OCI-LY7 (cell line): ENCODE data around the gene NPAS2. TPM values are rescaled to one million over a fixed set of nuclear protein-coding genes. Genes with fewer than 3 reads are reported as not detected.

Experiments
- BruUV-seq: library from RNA; stranded (reverse); fragments of 400-500 nt; replicated peaks from 2 replicates; lab custom pipeline; 2021; lab: Mats Ljungman, UMichigan
- CTCF ChIA-PET: fragments of 300-600 bp; sonication (Branson Sonifier 250); formaldehyde crosslinking; loops from one replicate; lab custom pipeline; 2022; ENCODE audit warnings: antibody characterized with exemption; ENCODE audit not compliant: unreplicated experiment; lab: Charles Lee
- POLR2A ChIA-PET: fragments of 300-600 bp; sonication (Branson Sonifier 250); formaldehyde crosslinking; loops from one replicate; lab custom pipeline; 2022; ENCODE audit warnings: antibody characterized with exemption; lab: Charles Lee
- DNase-seq: peaks from one replicate; pipeline ENCODE4 v3.0.0-alpha.2; 2015; ENCODE audit warnings: low spot score
- H2AFZ ChIP-seq: fragments of 200-600 bp; sonication (generic), shearing (Covaris generic); 2 replicates; pipeline ENCODE4 v1.6.1; 2014; ENCODE audit warnings: mild to moderate bottlenecking, antibody characterized with exemption, low read length, moderate library complexity
- H3K27ac ChIP-seq: fragments of 200-600 bp; sonication (generic); 2 replicates; pipeline ENCODE4 v1.5.1; 2014; ENCODE audit warnings: mixed run types, low read depth, mild to moderate bottlenecking, moderate library complexity, low read length, inconsistent platforms; ENCODE audit not compliant: poor library complexity, severe bottlenecking
- H3K36me3 ChIP-seq: fragments of 200-600 bp; sonication (generic); 2 replicates; pipeline ENCODE4 v1.6.1; 2014; ENCODE audit warnings: mild to moderate bottlenecking, antibody characterized with exemption, low read length, moderate library complexity, mixed read lengths; ENCODE audit not compliant: insufficient read depth
- H3K4me1 ChIP-seq: fragments of 200-600 bp; sonication (generic); 2 replicates; pipeline ENCODE4 v1.5.1; 2014; ENCODE audit warnings: mild to moderate bottlenecking, low read length; ENCODE audit not compliant: insufficient read depth, poor library complexity, severe bottlenecking
- H3K4me2 ChIP-seq: fragments of 200-600 bp; sonication (generic); 2 replicates; pipeline ENCODE4 v1.6.1; 2014; ENCODE audit warnings: mild to moderate bottlenecking, low read length
- H3K4me3 ChIP-seq: fragments of 200-600 bp; sonication (generic); 2 replicates; pipeline ENCODE4 v1.5.1; 2014; ENCODE audit warnings: mild to moderate bottlenecking, low read depth, low read length; ENCODE audit not compliant: poor library complexity, severe bottlenecking
- H3K79me2 ChIP-seq: fragments of 200-600 bp; sonication (generic); 2 replicates; pipeline ENCODE4 v1.6.1; 2016; ENCODE audit warnings: low read depth, mild to moderate bottlenecking, low read length, moderate library complexity, mixed read lengths; ENCODE audit not compliant: insufficient read depth
- H3K9me2 ChIP-seq: fragments of 200-600 bp; sonication (generic); 2 replicates; pipeline ENCODE4 v1.6.1; 2016; ENCODE audit warnings: mild to moderate bottlenecking, low read length, mixed read lengths; ENCODE audit not compliant: insufficient read depth
- H3K9me3 ChIP-seq: fragments of 200-600 bp; sonication (generic); 2 replicates; pipeline ENCODE4 v1.6.1; 2014; ENCODE audit warnings: mild to moderate bottlenecking, mixed run types, low read length, mixed read lengths
- H4K20me1 ChIP-seq: fragments of 200-600 bp; sonication (generic); 2 replicates; pipeline ENCODE4 v1.6.1; 2014; ENCODE audit warnings: mild to moderate bottlenecking, antibody characterized with exemption, low read length, moderate library complexity, mixed read lengths; ENCODE audit not compliant: insufficient read depth
- CTCF ChIP-seq: fragments of 200-600 bp; sonication (generic); conservative IDR thresholded peaks from 2 replicates; pipeline ENCODE4 v1.5.1; 2014; ENCODE audit warnings: mild to moderate bottlenecking, antibody characterized with exemption, low read length, moderate library complexity, mixed read lengths
- EZH2phosphoT487 ChIP-seq: fragments of 200-600 bp; sonication (generic); IDR thresholded peaks from 2 replicates; pipeline ENCODE4 v1.6.1; 2018; ENCODE audit warnings: low read depth, borderline replicate concordance, mild to moderate bottlenecking, mixed run types, antibody characterized with exemption, low read length, moderate library complexity, mixed read lengths
- intact Hi-C: fragments of 100-400 bp; cut with micrococcal nuclease; formaldehyde crosslinking; loops from one replicate; pipeline ENCODE4 v1.10.0; 2022; ENCODE audit not compliant: unreplicated experiment
- total RNA-seq, 2 experiments: library from RNA; depleted of rRNA in 1 of 2; stranded (reverse); fragments of >200 nt in 1 of 2; shearing (Covaris generic) in 1 of 2; gene quantifications; 2 replicates each; pipeline ENCODE4 v1.2.3, GENCODE V29; 2014 to 2022

The NPAS2 gene
- total RNA-seq, 2 experiments from 2014 or later: not detected

DNA sequence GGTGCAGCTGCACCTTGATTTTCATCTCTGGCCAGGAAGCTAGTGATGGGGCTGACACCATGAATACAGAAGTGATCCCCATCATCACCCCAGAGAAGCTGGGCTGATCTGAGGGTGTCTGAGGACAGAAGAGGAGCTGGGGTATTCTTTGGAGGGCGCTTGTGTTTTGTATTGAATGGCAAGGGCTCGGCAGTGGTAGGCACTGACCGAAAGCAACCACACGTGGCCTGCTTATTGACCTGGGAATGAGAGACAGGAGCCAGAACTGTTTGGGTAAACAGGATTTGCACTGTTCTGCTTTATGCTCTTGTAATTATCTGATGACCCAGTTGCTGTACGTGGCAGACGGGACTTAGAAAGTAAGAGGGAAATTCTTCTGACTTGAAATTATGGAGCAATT, 119.5 kb downstream of the NPAS2 start:
- no peak overlapping the region for H2AFZ ChIP-seq
- H3K4me2 ChIP-seq: no peak overlapping the region
- no peaks in the 10 kb centered on the region for H3K9me3 ChIP-seq
- intact Hi-C loops: no loop called here
- TF ChIP-seq EZH2phosphoT487 (no peak), CTCF (no peak)
- no peaks in the 10 kb centered on the region for H3K4me1 ChIP-seq
- POLR2A ChIA-PET: no interaction called here
- H3K79me2 ChIP-seq: no peaks in the 10 kb centered on the region
- CTCF ChIA-PET: no interaction called here
- no TSS peak for BruUV-seq
- H3K4me3 ChIP-seq: no peak overlapping the region
- no peaks in the 10 kb centered on the region for H4K20me1 ChIP-seq
- H3K9me2 ChIP-seq: no peaks in the 10 kb centered on the region
- no peaks in the 10 kb centered on the region for H3K36me3 ChIP-seq
- no peak overlapping the region for H3K27ac ChIP-seq
- no peak for DNase-seq

- ChIA-PET CTCF (no interaction called here), POLR2A (no interaction called here)
- no peaks in the 10 kb centered on the region for H3K4me1 ChIP-seq
- no peaks in the 10 kb centered on the region for H3K79me2 ChIP-seq
- H3K9me3 ChIP-seq: no peaks in the 10 kb centered on the region
- intact Hi-C loops: no loop called here
- H3K4me3 ChIP-seq: no peak overlapping the region
- H4K20me1 ChIP-seq: no peaks in the 10 kb centered on the region
- no peaks in the 10 kb centered on the region for H3K36me3 ChIP-seq
- H3K4me2 ChIP-seq: no peak overlapping the region
- no peak for TF ChIP-seq EZH2phosphoT487
- no peak for TF ChIP-seq CTCF
- no peak overlapping the region for H2AFZ ChIP-seq
- no peaks in the 10 kb centered on the region for H3K9me2 ChIP-seq
- no peak for DNase-seq
- H3K27ac ChIP-seq: no peak overlapping the region
- BruUV-seq: no TSS peak
Observed at GRCh38 chr2:100940240-100940639, 120.3 kb downstream of the NPAS2 start.

DNA sequence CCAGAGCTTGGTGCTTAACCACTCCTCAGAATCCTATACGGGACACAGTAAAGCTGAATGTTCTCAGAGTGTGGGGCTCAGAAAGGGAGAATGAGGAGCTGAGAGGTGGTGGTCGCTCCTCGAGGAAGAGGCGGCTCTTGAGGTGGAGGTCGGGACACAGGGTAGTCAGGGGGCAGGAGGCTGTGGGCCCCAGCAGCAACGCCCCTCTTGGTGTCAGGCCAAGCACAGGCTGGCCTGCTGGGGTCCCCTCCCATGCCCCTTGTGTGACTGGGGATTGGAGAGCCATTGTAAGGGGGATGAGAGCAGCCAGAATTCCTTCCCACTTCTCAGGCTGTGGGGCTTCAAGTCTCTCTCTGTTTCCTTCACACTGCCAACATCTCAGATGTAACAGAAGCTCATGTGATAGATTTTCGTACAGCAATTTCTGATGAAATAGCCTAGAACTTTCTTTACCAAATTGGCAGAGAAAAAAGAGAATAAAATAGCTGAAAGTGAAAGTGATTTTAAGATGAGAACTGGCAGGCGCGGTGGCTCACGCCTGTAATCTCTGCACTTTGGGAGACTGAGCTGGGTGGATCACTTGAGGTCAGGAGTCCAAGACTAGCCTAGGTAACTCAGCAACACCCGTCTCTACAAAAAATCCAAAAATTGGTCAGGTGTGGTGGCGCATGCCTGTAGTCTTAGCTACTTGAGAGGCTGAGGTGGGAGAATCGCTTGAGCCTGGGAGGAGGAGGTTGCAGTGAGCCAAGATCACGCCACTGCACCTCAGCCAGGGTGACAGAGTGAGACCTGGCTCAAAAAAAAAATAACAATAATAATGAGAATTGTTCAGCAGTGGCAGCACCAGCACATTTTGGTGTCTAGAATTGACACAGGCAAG, 121.1 kb downstream of the NPAS2 start:
- Histone ChIP-seq H3K4me2 (no peak overlapping the region), H2AFZ (no peak overlapping the region), H3K9me3 (no peaks in the 10 kb centered on the region), H3K79me2 (no peaks in the 10 kb centered on the region), H3K36me3 (no peaks in the 10 kb centered on the region), H3K27ac (no peak overlapping the region), H3K9me2 (no peaks in the 10 kb centered on the region), H4K20me1 (no peaks in the 10 kb centered on the region), H3K4me3 (no peak overlapping the region), H3K4me1 (no peaks in the 10 kb centered on the region)
- TF ChIP-seq CTCF (no peak), EZH2phosphoT487 (no peak)
- DNase-seq: no peak
- POLR2A ChIA-PET: interaction anchor here (0.6 kb wide), 2 partner anchors 434 to 726 kb away, joined by 3 to 4 read pairs; no protein-coding TSS in a partner anchor
- BruUV-seq: no TSS peak
- CTCF ChIA-PET: no interaction called here
- intact Hi-C loops: no loop called here
